HEK293T (cell line): Measurements from ENCODE around the gene RAP1GDS1.

Experiments used
- ARNT ChIP-seq: fragments of 450-650 bp; IDR thresholded peaks from 2 replicates; pipeline ENCODE4 v1.6.1; 2017; ENCODE audit warnings: mild to moderate bottlenecking
- BHLHE40 ChIP-seq: fragments of 450-650 bp; IDR thresholded peaks from 2 replicates; pipeline ENCODE4 v1.6.1; 2016; ENCODE audit warnings: mild to moderate bottlenecking, moderate library complexity, borderline replicate concordance
- ELF4 ChIP-seq: fragments of 450-650 bp; IDR thresholded peaks from 2 replicates; pipeline ENCODE4 v1.6.1; 2017; ENCODE audit warnings: antibody characterized with exemption
- FOXA1 ChIP-seq: fragments of 450-650 bp; IDR thresholded peaks from 2 replicates; pipeline ENCODE4 v1.6.1; 2016; ENCODE audit warnings: mild to moderate bottlenecking
- FOXK2 ChIP-seq: fragments of 450-650 bp; IDR thresholded peaks from 2 replicates; pipeline ENCODE4 v1.6.1; 2016; ENCODE audit warnings: mild to moderate bottlenecking
- FOXM1 ChIP-seq: fragments of 450-650 bp; IDR thresholded peaks from 2 replicates; pipeline ENCODE4 v1.6.1; 2017; ENCODE audit warnings: mild to moderate bottlenecking, borderline replicate concordance
- SP1 ChIP-seq: fragments of 450-650 bp; IDR thresholded peaks from 2 replicates; pipeline ENCODE4 v1.6.1; 2017
- SUZ12 ChIP-seq: fragments of 450-650 bp; IDR thresholded peaks from 2 replicates; pipeline ENCODE4 v1.6.1; 2016; ENCODE audit warnings: mild to moderate bottlenecking
- ZNF384 ChIP-seq: fragments of 450-650 bp; IDR thresholded peaks from 2 replicates; pipeline ENCODE4 v1.6.1; 2016
- TF ChIP-seq, protein P1 (sequence below): fragments of 450-650 bp; IDR thresholded peaks from 2 replicates; pipeline ENCODE4 v1.6.1; 2016

DNA sequence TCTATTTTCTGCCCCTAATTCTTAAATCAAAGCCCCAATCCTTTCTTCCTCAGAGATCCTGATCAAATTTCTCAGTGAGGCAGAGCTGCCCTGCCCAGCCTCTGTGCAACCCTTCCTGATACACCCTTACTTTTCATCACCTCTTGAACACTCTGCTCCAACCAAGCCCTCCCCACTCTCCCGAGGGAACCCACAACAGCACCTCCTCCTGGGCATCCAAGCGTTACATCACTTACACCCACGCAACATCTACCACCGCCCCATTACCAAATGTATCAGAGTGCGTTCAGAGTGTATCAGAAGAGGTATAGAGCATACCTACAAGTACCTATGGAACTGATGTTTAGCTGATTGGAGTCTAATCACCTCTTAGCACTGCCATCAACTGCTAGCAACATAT lies 186.5 kb downstream of the RAP1GDS1 start:
- TF ChIP-seq ELF4: no peak
- TF ChIP-seq, protein P1, sequence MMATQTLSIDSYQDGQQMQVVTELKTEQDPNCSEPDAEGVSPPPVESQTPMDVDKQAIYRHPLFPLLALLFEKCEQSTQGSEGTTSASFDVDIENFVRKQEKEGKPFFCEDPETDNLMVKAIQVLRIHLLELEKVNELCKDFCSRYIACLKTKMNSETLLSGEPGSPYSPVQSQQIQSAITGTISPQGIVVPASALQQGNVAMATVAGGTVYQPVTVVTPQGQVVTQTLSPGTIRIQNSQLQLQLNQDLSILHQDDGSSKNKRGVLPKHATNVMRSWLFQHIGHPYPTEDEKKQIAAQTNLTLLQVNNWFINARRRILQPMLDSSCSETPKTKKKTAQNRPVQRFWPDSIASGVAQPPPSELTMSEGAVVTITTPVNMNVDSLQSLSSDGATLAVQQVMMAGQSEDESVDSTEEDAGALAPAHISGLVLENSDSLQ: no peak
- TF ChIP-seq SP1: no peak
- TF ChIP-seq FOXK2: no peak
- TF ChIP-seq BHLHE40: no peak
- TF ChIP-seq FOXM1: no peak
- TF ChIP-seq FOXA1: no peak
- no peak for TF ChIP-seq ARNT
- no peak for TF ChIP-seq ZNF384
- no peak for TF ChIP-seq SUZ12
